Endothelial cell of umbilical vein (primary cell): ENCODE measurements around the gene HSPD1. TPM values are rescaled to one million over a fixed set of nuclear protein-coding genes. Genes with fewer than 3 reads are reported as not detected.

Experiments
- BruUV-seq: library from RNA; stranded (reverse); fragments of 400-500 nt; replicated peaks from 2 replicates; lab custom pipeline; 2021; lab: Mats Ljungman, UMichigan
- CTCF ChIA-PET: fragments of 300-600, 350-600 bp; sonication (Branson Sonifier 250); formaldehyde crosslinking; loops from one replicate; lab custom pipeline; 2021; ENCODE audit warnings: antibody characterized with exemption, inconsistent platforms; lab: Charles Lee
- POLR2A ChIA-PET: fragments of 300-600, 350-600 bp; sonication (Branson Sonifier 250); formaldehyde crosslinking; loops from one replicate; lab custom pipeline; 2021; ENCODE audit warnings: antibody characterized with exemption, inconsistent platforms; lab: Charles Lee
- DNase-seq: peaks from one replicate; pipeline ENCODE4 v3.0.0-alpha.2; 2011; ENCODE audit warnings: low read depth, low spot score
- FAIRE-seq: peaks from 2 replicates; lab custom pipeline; 2011; peaks lifted over from hg19 to GRCh38; lab: Jason Lieb, UNC
- H2AFZ ChIP-seq: 2 replicates; pipeline ENCODE4 v1.6.0; 2012; ENCODE audit warnings: low read depth, low read length, control low read depth, inconsistent platforms
- H3K27ac ChIP-seq: 2 replicates; pipeline ENCODE4 v1.5.1; 2011; ENCODE audit warnings: low read depth, mild to moderate bottlenecking, control low read depth, low read length, moderate library complexity; ENCODE audit not compliant: insufficient read depth
- H3K27me3 ChIP-seq, 2 experiments: 2 replicates each; pipeline versions ENCODE4 v1.6.0 to v1.6.1; 2011; ENCODE audit warnings: low read length in 2 of 2, mixed read lengths in 1 of 2; ENCODE audit not compliant: control insufficient read depth in 2 of 2, insufficient read depth in 2 of 2
- H3K36me3 ChIP-seq, 2 experiments: 2 replicates in 1 of 2; 3 replicates in 1 of 2; pipeline ENCODE4 v1.5.1; 2011; ENCODE audit warnings: low read length in 2 of 2, mild to moderate bottlenecking in 1 of 2, moderate library complexity in 1 of 2; ENCODE audit not compliant: control insufficient read depth in 2 of 2, insufficient read depth in 2 of 2; ENCODE audit errors: extremely low read depth in 1 of 2
- H3K4me1 ChIP-seq: 3 replicates; pipeline ENCODE4 v1.5.1; 2011; ENCODE audit warnings: mild to moderate bottlenecking, low read length; ENCODE audit not compliant: control insufficient read depth, insufficient read depth; ENCODE audit errors: extremely low read depth
- H3K4me2 ChIP-seq: 2 replicates; pipeline ENCODE4 v1.6.1; 2011; ENCODE audit warnings: low read length, control low read depth, mixed read lengths; ENCODE audit not compliant: insufficient read depth
- H3K4me3 ChIP-seq, 3 experiments: fragments of 200-600 bp in 1 of 3; sonication (generic), shearing (Covaris generic) in 1 of 3; replicated peaks in 1 of 3; 2 replicates each; pipeline ENCODE4 v1.5.1; 2011 to 2016; ENCODE audit warnings: control low read depth in 3 of 3, low read length in 3 of 3, mild to moderate bottlenecking in 2 of 3, inconsistent platforms in 1 of 3, low read depth in 1 of 3, moderate library complexity in 1 of 3; ENCODE audit not compliant: insufficient read depth in 1 of 3
- H3K79me2 ChIP-seq: 2 replicates; pipeline ENCODE4 v1.6.0; 2012; ENCODE audit warnings: low read length, inconsistent platforms; ENCODE audit not compliant: control insufficient read depth, insufficient read depth
- H3K9ac ChIP-seq: replicated peaks from 2 replicates; pipeline ENCODE3; 2011; ENCODE audit warnings: low read length, control low read depth; ENCODE audit not compliant: insufficient read depth; ENCODE audit errors: extremely low read depth
- H3K9me1 ChIP-seq: replicated peaks from 3 replicates; pipeline ENCODE4 v1.6.0; 2011; ENCODE audit warnings: mild to moderate bottlenecking, low read length; ENCODE audit not compliant: control insufficient read depth, insufficient read depth; ENCODE audit errors: extremely low read depth
- H3K9me3 ChIP-seq: replicated peaks from 2 replicates; pipeline ENCODE4 v1.5.1; 2012; ENCODE audit warnings: low read length, inconsistent platforms; ENCODE audit not compliant: control insufficient read depth, insufficient read depth
- H4K20me1 ChIP-seq: replicated peaks from 2 replicates; pipeline ENCODE3; 2011; ENCODE audit warnings: mild to moderate bottlenecking, low read length; ENCODE audit not compliant: control insufficient read depth, insufficient read depth; ENCODE audit errors: extremely low read depth
- EZH2 ChIP-seq: IDR thresholded peaks from 2 replicates; pipeline ENCODE4 v1.6.1; 2012; ENCODE audit warnings: borderline replicate concordance, low read depth, mild to moderate bottlenecking, moderate library complexity, low read length, inconsistent platforms; ENCODE audit not compliant: severe bottlenecking
- GATA2 ChIP-seq: IDR thresholded peaks from 2 replicates; pipeline ENCODE4 v1.7.0; 2011; ENCODE audit warnings: low read depth, mild to moderate bottlenecking, moderate library complexity, mixed read lengths, low read length; ENCODE audit not compliant: insufficient read length, insufficient read depth
- MAX ChIP-seq: IDR thresholded peaks from 2 replicates; pipeline ENCODE4 v1.6.1; 2011; ENCODE audit not compliant: insufficient read depth, insufficient read length
- MYC ChIP-seq: IDR thresholded peaks from one replicate; pipeline ENCODE4 v1.6.1; 2011; ENCODE audit warnings: mild to moderate bottlenecking, low read depth, low read length
- POLR2A ChIP-seq: IDR thresholded peaks from 2 replicates; pipeline ENCODE4 v1.6.1; 2012; ENCODE audit warnings: low read depth, mild to moderate bottlenecking, control low read depth, low read length
- POLR2AphosphoS5 ChIP-seq: IDR thresholded peaks from 2 replicates; pipeline ENCODE4 v1.6.1; 2012; ENCODE audit warnings: low read depth, mild to moderate bottlenecking, control low read depth, low read length, moderate library complexity; ENCODE audit not compliant: insufficient read depth
- dilution Hi-C: fragments of 300-500 bp; cut with MboI; formaldehyde crosslinking; loops from one replicate; pipeline ENCODE4 v1.15.0; 2019; ENCODE audit warnings: low sequenced_read_pairs; ENCODE audit not compliant: extremely low pct_ligation_motif_present
- intact Hi-C: fragments of 100-400 bp; cut with micrococcal nuclease; formaldehyde crosslinking; loops from one replicate; pipeline ENCODE4 v1.10.0; 2022
- polyA plus RNA-seq, 4 experiments: library from polyadenylated mRNA; depleted of rRNA in 3 of 4; stranded (reverse) in 3 of 4; unstranded in 1 of 4; fragments of >200 nt; gene quantifications; 2 replicates each; pipeline versions ENCODE4 v1.2.1 to v1.2.3, GENCODE V29; 2011 to 2012; ENCODE audit warnings: missing spikeins in 1 of 4
- small RNA-seq: library from RNA; depleted of rRNA; stranded (forward); fragments of <200 nt; gene quantifications from one replicate; pipeline ENCODE3, GENCODE V24; 2012; ENCODE audit warnings: low replicate concordance, low read depth; ENCODE audit not compliant: insufficient read depth, insufficient read length
- total RNA-seq: library from RNA; stranded (reverse); gene quantifications from 2 replicates; pipeline ENCODE4 v1.2.3, GENCODE V29; 2021
- TF ChIP-seq, protein P1 (sequence below), 2 donors: IDR thresholded peaks; 1 replicate in 1 of 2; 2 replicates in 1 of 2; pipeline ENCODE4 v1.5.1; 2011; ENCODE audit warnings: low read length in 2 of 2, mild to moderate bottlenecking in 2 of 2, moderate library complexity in 2 of 2, control low read depth in 1 of 2, inconsistent platforms in 1 of 2, low read depth in 1 of 2; ENCODE audit not compliant: insufficient read depth in 1 of 2; ENCODE audit errors: extremely low read depth in 1 of 2

Gene HSPD1
- total and polyA plus RNA-seq, 2 donors (not counting 3 experiments of a cell fraction or from before 2014, with no cell fraction given) = 73.2 to 337 TPM

DNA sequence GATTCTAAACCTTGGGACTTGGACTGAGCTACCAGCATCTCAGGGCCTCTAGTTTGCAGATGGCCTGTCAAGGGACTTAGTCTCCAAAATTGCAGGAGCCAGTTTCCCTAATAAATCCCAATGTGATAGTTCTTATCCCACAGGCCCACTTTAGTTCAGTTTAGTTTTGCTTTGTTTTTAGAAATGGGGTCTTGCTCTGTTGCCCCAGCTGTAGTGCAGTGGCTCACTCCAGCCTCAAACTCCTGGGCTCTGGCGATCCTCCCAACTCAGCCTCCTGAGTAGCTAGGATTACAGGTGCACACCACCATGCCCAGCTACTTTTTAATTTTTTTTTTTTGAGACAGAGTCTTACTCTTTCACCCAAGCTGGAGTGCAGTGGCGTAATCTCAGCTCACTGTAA is 62.3 kb downstream of the HSPD1 start:
- Histone ChIP-seq H3K36me3 (no peaks in the 10 kb centered on the region), H2AFZ (no peak overlapping the region), H3K27ac (no peak overlapping the region), H3K9me1 (no peaks in the 10 kb centered on the region), H3K79me2 (peaks cover 25% of the 10 kb centered on the region), H3K4me2 (no peak overlapping the region), H3K4me3 (no peak overlapping the region), H3K4me1 (peaks cover 13% of the 10 kb centered on the region), H4K20me1 (peaks cover 2% of the 10 kb centered on the region), H3K27me3 (no peaks in the 10 kb centered on the region), H3K9ac (no peak overlapping the region), H3K9me3 (no peaks in the 10 kb centered on the region)
- no TSS peak for BruUV-seq
- intact Hi-C loops (loop anchor here (5.0 kb wide), 1 partner anchor 860 kb away; no protein-coding TSS in a partner anchor), dilution Hi-C loops (no loop called here)
- POLR2A ChIA-PET = no interaction called here
- TF ChIP-seq GATA2 (no peak), POLR2A (no peak), MAX (no peak), EZH2 (no peak), MYC (no peak), POLR2AphosphoS5 (no peak)
- TF ChIP-seq, protein P1, sequence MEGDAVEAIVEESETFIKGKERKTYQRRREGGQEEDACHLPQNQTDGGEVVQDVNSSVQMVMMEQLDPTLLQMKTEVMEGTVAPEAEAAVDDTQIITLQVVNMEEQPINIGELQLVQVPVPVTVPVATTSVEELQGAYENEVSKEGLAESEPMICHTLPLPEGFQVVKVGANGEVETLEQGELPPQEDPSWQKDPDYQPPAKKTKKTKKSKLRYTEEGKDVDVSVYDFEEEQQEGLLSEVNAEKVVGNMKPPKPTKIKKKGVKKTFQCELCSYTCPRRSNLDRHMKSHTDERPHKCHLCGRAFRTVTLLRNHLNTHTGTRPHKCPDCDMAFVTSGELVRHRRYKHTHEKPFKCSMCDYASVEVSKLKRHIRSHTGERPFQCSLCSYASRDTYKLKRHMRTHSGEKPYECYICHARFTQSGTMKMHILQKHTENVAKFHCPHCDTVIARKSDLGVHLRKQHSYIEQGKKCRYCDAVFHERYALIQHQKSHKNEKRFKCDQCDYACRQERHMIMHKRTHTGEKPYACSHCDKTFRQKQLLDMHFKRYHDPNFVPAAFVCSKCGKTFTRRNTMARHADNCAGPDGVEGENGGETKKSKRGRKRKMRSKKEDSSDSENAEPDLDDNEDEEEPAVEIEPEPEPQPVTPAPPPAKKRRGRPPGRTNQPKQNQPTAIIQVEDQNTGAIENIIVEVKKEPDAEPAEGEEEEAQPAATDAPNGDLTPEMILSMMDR (IDR thresholded peaks at IDR 0.05; ENCODE audit: extremely low read depth in 1 of 2, insufficient read depth in 1 of 2, low read depth in 1 of 2, low read length in 2 of 2) = no peak
- no peak for FAIRE-seq
- DNase-seq = no peak
- CTCF ChIA-PET = interaction anchor here (1.0 to 3.6 kb wide), 2 partner anchors 9 to 16 kb away, joined by 3 to 15 read pairs; partner anchors contain the start of gene COQ10B

Small RNA genes within 50 kb of the gene (small RNA-seq; reads per million reads assigned to genes)
- not detected for gene AC020550.1
- not detected for gene RNU6-1029P

Other genes with a start within 250 kb of the HSPD1 start
- gene ANKRD44, start 189.1 kb downstream of the HSPD1 start, total RNA-seq = 6.1 and 8.1 TPM in 2 replicates
- 3.4 and 10.8 TPM in 2 replicates for gene ANKRD44, start 189.1 kb downstream of the HSPD1 start, polyA plus RNA-seq
- 222 and 234 TPM in 2 replicates for gene SF3B1, start 64.8 kb downstream of the HSPD1 start, total RNA-seq
- 271 and 321 TPM in 2 replicates for gene SF3B1, start 64.8 kb downstream of the HSPD1 start, polyA plus RNA-seq
- gene COQ10B, start 46.3 kb downstream of the HSPD1 start, total RNA-seq = 15.1 and 19.5 TPM in 2 replicates
- 1.6 and 2.4 TPM in 2 replicates for gene COQ10B, start 46.3 kb downstream of the HSPD1 start, polyA plus RNA-seq
- gene HSPE1, start 539 bp upstream of the HSPD1 start, total RNA-seq = 137 and 145 TPM in 2 replicates
- 32.2 and 59.8 TPM in 2 replicates for gene HSPE1, start 539 bp upstream of the HSPD1 start, polyA plus RNA-seq
- gene MOB4, start 16.2 kb upstream of the HSPD1 start, total RNA-seq = 24.0 and 27.9 TPM in 2 replicates
- gene MOB4, start 16.2 kb upstream of the HSPD1 start, polyA plus RNA-seq = 16.1 and 23.9 TPM in 2 replicates
- 8.0 and 9.9 TPM in 2 replicates for gene RFTN2, start 175.7 kb upstream of the HSPD1 start, total RNA-seq
- 5.0 and 6.1 TPM in 2 replicates for gene RFTN2, start 175.7 kb upstream of the HSPD1 start, polyA plus RNA-seq
- gene MARS2, start 205.5 kb upstream of the HSPD1 start, total RNA-seq = 5.1 and 5.3 TPM in 2 replicates
- 2.3 and 2.4 TPM in 2 replicates for gene MARS2, start 205.5 kb upstream of the HSPD1 start, polyA plus RNA-seq